ENCODE measurements around the gene RAB15.

- no peak for TF ChIP-seq CTCF (IDR thresholded peaks at IDR 0.05)
- TF ChIP-seq POLR2A (IDR thresholded peaks at IDR 0.05): no peak
- no peak for TF ChIP-seq POLR2AphosphoS5 (IDR thresholded peaks at IDR 0.05)
Measured at GRCh38 chr14:64960762-64961276, 11.3 kb downstream of the RAB15 start.
